NOMO-1 (cell line): ENCODE results near the gene TRIM54.
"Not testable (repeated sequence)": the region's sequence is repeated elsewhere in the genome, so short reads cannot be mapped to it uniquely, and the experiment has no call there.

Source experiments
- DNase-seq, 2 experiments: peaks; one replicate each; lab custom pipeline; 2025; ENCODE audit not compliant: unreplicated experiment in 2 of 2; lab: John Stamatoyannopoulos, UW

TRIM54 gene

GRCh38 chr2:27307545-27308358 is 25.5 kb downstream of the TRIM54 start:
- no peak for DNase-seq

- DNase-seq, result no peak
Measured at GRCh38 chr2:27308359-27308881, 26.2 kb downstream of the TRIM54 start, which contains the start of gene UCN. Gene UCN (minus strand): TSS chr2:27308445. CDS start chr2:27307895, 550 bp downstream.

GRCh38 chr2:27309651-27310050 is 27.4 kb downstream of the TRIM54 start:
- DNase-seq, result no peak

GRCh38 chr2:27312152-27312551 is 29.9 kb downstream of the TRIM54 start:
- no peak for DNase-seq

- no peak for DNase-seq
Measured at GRCh38 chr2:27313882-27314645, 31.8 kb downstream of the TRIM54 start.

GRCh38 chr2:27314709-27315108 is 32.5 kb downstream of the TRIM54 start:
- DNase-seq, result no peak

- no peak for DNase-seq
Measured at GRCh38 chr2:27315122-27315521, 32.9 kb downstream of the TRIM54 start.

- DNase-seq, result no peak
Measured at GRCh38 chr2:27316655-27317412, 34.6 kb downstream of the TRIM54 start.

- DNase-seq, result not testable (repeated sequence)
Measured at GRCh38 chr2:27319839-27320238, 37.6 kb downstream of the TRIM54 start.

GRCh38 chr2:27320958-27321543 is 38.8 kb downstream of the TRIM54 start:
- DNase-seq, result no peak

- peak; percentile 31 to 60 for DNase-seq
Measured at GRCh38 chr2:27322301-27322765, 40.1 kb downstream of the TRIM54 start.

- DNase-seq, result peak; percentile 83 to 87
Measured at GRCh38 chr2:27322766-27323595, 40.8 kb downstream of the TRIM54 start, which contains the start of gene MPV17. Gene MPV17 (minus strand): TSS chr2:27323097. CDS start chr2:27322517, 580 bp downstream.

- DNase-seq, result no peak
Measured at GRCh38 chr2:27323596-27324285, 41.5 kb downstream of the TRIM54 start.

- DNase-seq, result peak; percentile 1 to 3
Measured at GRCh38 chr2:27324720-27325119, 42.5 kb downstream of the TRIM54 start.

- DNase-seq, result no peak
Measured at GRCh38 chr2:27335311-27335710, 53.1 kb downstream of the TRIM54 start.

- no peak for DNase-seq
Measured at GRCh38 chr2:27336173-27336572, 53.9 kb downstream of the TRIM54 start.

- no peak for DNase-seq
Measured at GRCh38 chr2:27347641-27348040, 65.4 kb downstream of the TRIM54 start.

- DNase-seq, result no peak
Measured at GRCh38 chr2:27350106-27350693, 68.0 kb downstream of the TRIM54 start.
